CD4-positive, alpha-beta T cell (primary cell): Measurements from ENCODE around the gene FRAT1. TPM values are rescaled to one million over a fixed set of nuclear protein-coding genes. Genes with fewer than 3 reads are reported as not detected.

Experiments used
- ATAC-seq: fragments of 200-7000 bp; cut with Tn5 transposase; one replicate; pipeline ENCODE4 v1.10.0; 2022; ENCODE audit warnings: mild to moderate bottlenecking; ENCODE audit not compliant: poor library complexity
- CTCF ChIA-PET: fragments of 350-600 bp; sonication (Branson Sonifier 250); formaldehyde crosslinking; loops from one replicate; lab custom pipeline; 2021; ENCODE audit warnings: antibody characterized with exemption, inconsistent platforms; lab: Charles Lee
- POLR2A ChIA-PET: fragments of 350-600 bp; sonication (Branson Sonifier 250); formaldehyde crosslinking; loops from one replicate; lab custom pipeline; 2021; ENCODE audit warnings: antibody characterized with exemption, inconsistent platforms; lab: Charles Lee
- DNase-seq, 14 experiments: peaks; one replicate each; pipeline ENCODE4 v3.0.0-alpha.2; 2013 to 2020; ENCODE audit warnings: mixed read lengths in 2 of 14
- H3K27ac ChIP-seq, 2 donors: one replicate each; pipeline versions ENCODE4 v1.5.1 to v1.7.0; 2013; ENCODE audit warnings: low read length in 2 of 2, low read depth in 1 of 2, mild to moderate bottlenecking in 1 of 2
- H3K27me3 ChIP-seq, 2 experiments: 1 replicate in 1 of 2; 2 replicates in 1 of 2; pipeline versions ENCODE4 v1.6.1 to v1.7.0; 2013; ENCODE audit warnings: low read length in 2 of 2, control low read depth in 1 of 2, mild to moderate bottlenecking in 1 of 2, moderate library complexity in 1 of 2; ENCODE audit not compliant: insufficient read depth in 2 of 2, control insufficient read depth in 1 of 2
- H3K36me3 ChIP-seq: one replicate; pipeline ENCODE4 v1.6.1; 2013; ENCODE audit warnings: low read length, control low read depth; ENCODE audit not compliant: insufficient read depth
- H3K4me1 ChIP-seq: one replicate; pipeline ENCODE4 v1.6.1; 2013; ENCODE audit warnings: low read length, control low read depth; ENCODE audit not compliant: insufficient read depth
- H3K4me3 ChIP-seq: one replicate; pipeline ENCODE4 v1.5.1; 2013; ENCODE audit warnings: mild to moderate bottlenecking, low read length, moderate library complexity
- H3K9me3 ChIP-seq, 2 experiments: 1 replicate in 1 of 2; 2 replicates in 1 of 2; pipeline versions ENCODE4 v1.6.1 to v1.7.0; 2013; ENCODE audit warnings: low read length in 2 of 2, mild to moderate bottlenecking in 2 of 2, control low read depth in 1 of 2, moderate library complexity in 1 of 2; ENCODE audit not compliant: control insufficient read depth in 1 of 2, insufficient read depth in 1 of 2
- H3K27ac Mint-ChIP-seq: one replicate; pipeline ENCODE4 v1.8.0; 2020; ENCODE audit warnings: mixed read lengths
- H3K27me3 Mint-ChIP-seq: one replicate; pipeline ENCODE4 v1.8.0; 2021; ENCODE audit warnings: mixed read lengths
- H3K36me3 Mint-ChIP-seq: one replicate; pipeline ENCODE4 v1.8.0; 2021; ENCODE audit warnings: low read depth, mixed read lengths
- H3K4me1 Mint-ChIP-seq: one replicate; pipeline ENCODE4 v1.8.0; 2021; ENCODE audit warnings: low read depth, mixed read lengths
- H3K4me3 Mint-ChIP-seq: one replicate; pipeline ENCODE4 v1.8.0; 2020; ENCODE audit warnings: mild to moderate bottlenecking, mixed read lengths
- H3K9me3 Mint-ChIP-seq: one replicate; pipeline ENCODE4 v1.8.0; 2020; ENCODE audit warnings: mixed read lengths
- CTCF ChIP-seq: fragments of 200-600 bp; IDR thresholded peaks from one replicate; pipeline ENCODE4 v1.8.0; 2022; ENCODE audit warnings: antibody characterized with exemption, mild to moderate bottlenecking
- intact Hi-C, 2 experiments: fragments of 100-400 bp; cut with DNase I in 1 of 2; cut with micrococcal nuclease in 1 of 2; formaldehyde crosslinking; loops; one replicate each; pipeline versions ENCODE4 v1.15.1 to v1.9.0; 2023 to 2025; cut with DNase I, micrococcal nuclease
- total RNA-seq, 174 experiments: library from RNA in 2 of 174; stranded (reverse) in 2 of 174; gene quantifications; one replicate each; pipeline ENCODE4 v1.2.3 and lab custom pipeline; 2021 to 2026

The FRAT1 gene
- total RNA-seq, 2 experiments from 2014 or later, result 45.2 to 45.5 TPM

GRCh38 chr10:97349752-97350513, 30.9 kb downstream of the FRAT1 start:
- Histone ChIP-seq H3K27me3 (no peaks in the 10 kb centered on the region), H3K4me3 (no peak overlapping the region), H3K27ac (no peak overlapping the region), H3K36me3 (no peaks in the 10 kb centered on the region), H3K4me1 (no peaks in the 10 kb centered on the region), H3K9me3 (no peaks in the 10 kb centered on the region)
- Mint-ChIP-seq H3K36me3 (no peaks in the 10 kb centered on the region), H3K9me3 (no peaks in the 10 kb centered on the region), H3K4me1 (no peaks in the 10 kb centered on the region), H3K27me3 (no peaks in the 10 kb centered on the region), H3K4me3 (no peak overlapping the region), H3K27ac (no peak overlapping the region)
- ChIA-PET CTCF (interaction anchor here (0.5 to 1.1 kb wide), 2 partner anchors 71 to 99 kb away, joined by 3 read pairs; no protein-coding TSS in a partner anchor), POLR2A (no interaction called here)
- DNase-seq (no peak), ATAC-seq (no peak)
- intact Hi-C loops, result loop anchor here in 1 of 2 experiments (10.0 kb wide), 1 partner anchor 275 kb away; no protein-coding TSS in a partner anchor
- no peak for TF ChIP-seq CTCF

- Mint-ChIP-seq H3K4me3 (no peak overlapping the region), H3K27ac (no peak overlapping the region), H3K4me1 (no peaks in the 10 kb centered on the region), H3K9me3 (no peaks in the 10 kb centered on the region), H3K27me3 (no peaks in the 10 kb centered on the region), H3K36me3 (peaks cover 30% of the 10 kb centered on the region)
- no peak for TF ChIP-seq CTCF
- DNase-seq, result peak in 2 of 14 experiments; percentile 59 to 74
- intact Hi-C loops, result loop anchor here (2.0 to 10.0 kb wide), 3 partner anchors 75 to 281 kb away; no protein-coding TSS in a partner anchor
- no peaks in the 10 kb centered on the region for H3K9me3 ChIP-seq
- CTCF ChIA-PET, result no interaction called here
- ATAC-seq, result no peak
- H3K36me3 ChIP-seq, result peaks cover 15% of the 10 kb centered on the region
- POLR2A ChIA-PET, result no interaction called here
- H3K4me3 ChIP-seq, result no peak overlapping the region
- no peak overlapping the region for H3K27ac ChIP-seq
- H3K4me1 ChIP-seq, result peaks cover 3% of the 10 kb centered on the region
- no peaks in the 10 kb centered on the region for H3K27me3 ChIP-seq
Observed at GRCh38 chr10:97353945-97354344, 34.9 kb downstream of the FRAT1 start.

- peaks cover 3% of the 10 kb centered on the region for H3K4me1 ChIP-seq
- no peak overlapping the region for H3K4me3 Mint-ChIP-seq
- POLR2A ChIA-PET, result interaction anchor here (1.2 kb wide), 1 partner anchor 21 kb away, joined by 5 read pairs; the partner anchor contains the start of gene FRAT2
- no peaks in the 10 kb centered on the region for H3K27me3 ChIP-seq
- H3K9me3 ChIP-seq, result no peaks in the 10 kb centered on the region
- no peak overlapping the region for H3K4me3 ChIP-seq
- no peak overlapping the region for H3K27ac ChIP-seq
- no peaks in the 10 kb centered on the region for H3K27me3 Mint-ChIP-seq
- H3K27ac Mint-ChIP-seq, result no peak overlapping the region
- peak; percentile 53 for TF ChIP-seq CTCF
- H3K36me3 Mint-ChIP-seq, result peaks cover 41% of the 10 kb centered on the region
- no peaks in the 10 kb centered on the region for H3K9me3 Mint-ChIP-seq
- no peaks in the 10 kb centered on the region for H3K4me1 Mint-ChIP-seq
- CTCF ChIA-PET, result interaction anchor here (0.5 to 2.8 kb wide), 7 partner anchors 9 to 145 kb away, joined by 3 to 20 read pairs (median 3); no protein-coding TSS in a partner anchor
- intact Hi-C loops, result loop anchor here (2.0 to 10.0 kb wide), 3 partner anchors 77 to 283 kb away; no protein-coding TSS in a partner anchor
- H3K36me3 ChIP-seq, result peaks cover 19% of the 10 kb centered on the region
- DNase-seq (peak in 7 of 14 experiments; percentile 9 to 59 (median 35)), ATAC-seq (peak; percentile 43)
Observed at GRCh38 chr10:97355571-97355975, 36.5 kb downstream of the FRAT1 start.
